Measurements from ENCODE around the gene FAM89B. TPM values are rescaled to one million over a fixed set of nuclear protein-coding genes. Genes with fewer than 3 reads are reported as not detected.

The FAM89B gene
- total and polyA plus RNA-seq, 2 donors (not counting 1 experiment from before 2014, with no cell fraction given): 30.4 to 50.2 TPM

DNA sequence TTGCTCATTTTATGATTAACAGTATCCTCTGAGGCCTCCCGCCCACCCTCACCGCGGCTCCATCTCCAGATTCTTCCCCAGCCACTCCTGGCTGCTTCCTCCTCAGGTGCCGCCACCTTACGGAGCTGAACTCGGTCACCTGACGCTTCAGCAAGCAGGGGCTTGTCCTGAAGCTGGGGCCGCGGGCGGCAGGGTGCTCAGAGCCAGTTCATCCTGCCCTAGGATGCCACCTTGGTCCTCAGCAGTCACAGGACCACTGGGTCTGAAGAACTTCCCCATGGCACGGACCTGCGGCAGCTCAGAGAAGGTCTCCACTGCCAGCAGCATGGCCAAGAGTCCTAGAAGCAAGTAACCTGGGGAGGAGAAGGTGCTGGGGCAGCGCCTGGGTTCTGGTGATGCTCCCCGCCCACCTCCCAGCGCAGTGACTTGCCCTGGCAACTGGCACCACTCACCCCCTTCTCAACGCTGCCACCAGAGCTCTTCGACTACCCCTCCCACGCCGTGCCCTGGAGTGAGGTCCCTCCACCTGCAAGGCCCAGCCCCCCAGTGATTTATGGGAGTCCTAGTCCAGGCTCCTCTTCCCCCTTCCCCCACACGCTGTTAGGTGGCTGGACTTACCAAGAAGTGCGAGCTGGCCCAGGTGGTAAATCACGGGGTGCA, 20.6 kb downstream of the FAM89B start:
- no peak overlapping the region for H2AFZ ChIP-seq (ENCODE audit: insufficient read depth, low read depth, low read length, poor library complexity, severe bottlenecking)
- 90% methylated on average over 20 of the region's 22 CpGs for WGBS (ENCODE audit: insufficient coverage)
- Mint-ChIP-seq H3K4me1 (peaks cover 31% of the 10 kb centered on the region), H3K9me3 (ENCODE audit: insufficient read depth) (no peaks in the 10 kb centered on the region), H3K4me3 (no peak overlapping the region), H3K27ac (no peak overlapping the region), H3K27me3 (no peaks in the 10 kb centered on the region)
- POLR2A ChIA-PET: interaction anchor here (0.6 to 2.1 kb wide), 3 partner anchors 12 to 53 kb away, joined by 5 to 13 read pairs (median 10); partner anchors contain the start of gene EHBP1L1
- DNase-seq (peak; percentile 37), ATAC-seq (ENCODE audit: low read depth) (no peak)
- peaks cover 29% of the 10 kb centered on the region for H4K20me1 ChIP-seq (ENCODE audit: control insufficient read depth, insufficient read depth, low read length, poor library complexity, severe bottlenecking)
- H3K9me3 ChIP-seq (ENCODE audit: control extremely low read depth in 1 of 3, control insufficient read depth in 2 of 3, insufficient read depth in 1 of 3, low read length in 2 of 3): no peaks in the 10 kb centered on the region
- peaks cover 21 to 37% of the 10 kb centered on the region in 2 donors for H3K4me1 ChIP-seq (ENCODE audit: control insufficient read depth in 2 of 2, insufficient read depth in 2 of 2, low read length in 2 of 2)
- H3K79me2 ChIP-seq (ENCODE audit: control insufficient read depth, insufficient read depth, low read length): peaks cover 2% of the 10 kb centered on the region
- H3K9ac ChIP-seq (ENCODE audit: low read length): no peak overlapping the region
- H3K27me3 ChIP-seq (replicated peaks in 1 of 4; ENCODE audit: control extremely low read depth in 1 of 4, control insufficient read depth in 3 of 4, insufficient read depth in 4 of 4, low read length in 3 of 4): no peaks in the 10 kb centered on the region
- CTCF ChIA-PET: interaction anchor here (0.6 to 9.7 kb wide), 19 partner anchors 9 to 263 kb away, joined by 3 to 144 read pairs (median 6); partner anchors contain the start of genes EHBP1L1, FAM89B, PCNX3 and ZNRD2
- peaks cover 0 to 40% of the 10 kb centered on the region in 2 experiments for H3K36me3 ChIP-seq (replicated peaks in 1 of 2; ENCODE audit: control extremely low read depth in 1 of 2, control insufficient read depth in 1 of 2, extremely low read depth in 1 of 2, insufficient read depth in 2 of 2, low read length in 1 of 2)
- H3K4me2 ChIP-seq (replicated peaks; ENCODE audit: low read depth, low read length, poor library complexity, severe bottlenecking): no peak overlapping the region
- no peak overlapping the region for H3K4me3 ChIP-seq (ENCODE audit: control extremely low read depth in 1 of 5, extremely low read depth in 1 of 5, insufficient read depth in 1 of 5, low read depth in 2 of 5, low read length in 4 of 5)
- no peak for TF ChIP-seq EZH2 (IDR thresholded peaks at IDR 0.05; ENCODE audit: borderline replicate concordance, insufficient read depth, low read depth, low read length, poor library complexity, severe bottlenecking)
- TF ChIP-seq, protein P1, sequence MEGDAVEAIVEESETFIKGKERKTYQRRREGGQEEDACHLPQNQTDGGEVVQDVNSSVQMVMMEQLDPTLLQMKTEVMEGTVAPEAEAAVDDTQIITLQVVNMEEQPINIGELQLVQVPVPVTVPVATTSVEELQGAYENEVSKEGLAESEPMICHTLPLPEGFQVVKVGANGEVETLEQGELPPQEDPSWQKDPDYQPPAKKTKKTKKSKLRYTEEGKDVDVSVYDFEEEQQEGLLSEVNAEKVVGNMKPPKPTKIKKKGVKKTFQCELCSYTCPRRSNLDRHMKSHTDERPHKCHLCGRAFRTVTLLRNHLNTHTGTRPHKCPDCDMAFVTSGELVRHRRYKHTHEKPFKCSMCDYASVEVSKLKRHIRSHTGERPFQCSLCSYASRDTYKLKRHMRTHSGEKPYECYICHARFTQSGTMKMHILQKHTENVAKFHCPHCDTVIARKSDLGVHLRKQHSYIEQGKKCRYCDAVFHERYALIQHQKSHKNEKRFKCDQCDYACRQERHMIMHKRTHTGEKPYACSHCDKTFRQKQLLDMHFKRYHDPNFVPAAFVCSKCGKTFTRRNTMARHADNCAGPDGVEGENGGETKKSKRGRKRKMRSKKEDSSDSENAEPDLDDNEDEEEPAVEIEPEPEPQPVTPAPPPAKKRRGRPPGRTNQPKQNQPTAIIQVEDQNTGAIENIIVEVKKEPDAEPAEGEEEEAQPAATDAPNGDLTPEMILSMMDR (IDR thresholded peaks at IDR 0.05): no peak
- intact Hi-C loops (cut with micrococcal nuclease): no loop called here
- H3K27ac ChIP-seq (ENCODE audit: low read length in 2 of 2): no peak overlapping the region
